GM12878 (cell line): ENCODE data around the gene CLK2. TPM values are rescaled to one million over a fixed set of nuclear protein-coding genes. Genes with fewer than 3 reads are reported as not detected.

Experiments
- ATAC-seq: fragments of 200-7000 bp; cut with Tn5 transposase; 3 replicates; pipeline ENCODE4 v1.9.1; 2020; ENCODE audit warnings: mild to moderate bottlenecking, moderate library complexity
- BruUV-seq: library from RNA; stranded (reverse); fragments of 400-500 nt; replicated peaks from 2 replicates; lab custom pipeline; 2021; lab: Mats Ljungman, UMichigan
- CTCF ChIA-PET: fragments of 300-600 bp; sonication (Branson Sonifier 250); formaldehyde crosslinking; extraction: SDS; loops from one replicate; lab custom pipeline; 2021; ENCODE audit warnings: inconsistent platforms; lab: Yijun Ruan, JAX
- POLR2A ChIA-PET: fragments of 350-600 bp; formaldehyde crosslinking; extraction: SDS; loops from one replicate; lab custom pipeline; 2021; ENCODE audit warnings: inconsistent platforms; lab: Charles Lee
- RAD21 ChIA-PET: fragments of 300-600 bp; sonication (Branson Sonifier 250); formaldehyde crosslinking; loops from one replicate; lab custom pipeline; 2023; ENCODE audit warnings: antibody characterized with exemption; ENCODE audit not compliant: unreplicated experiment; lab: Charles Lee
- SMC1A ChIA-PET: fragments of 300-600 bp; sonication (Branson Sonifier 250); formaldehyde crosslinking; loops from one replicate; lab custom pipeline; 2023; ENCODE audit not compliant: unreplicated experiment, uncharacterized antibody; lab: Charles Lee
- DNase-seq: peaks from one replicate; pipeline ENCODE4 v3.0.0-alpha.2; 2011; ENCODE audit warnings: low read depth, low spot score
- FAIRE-seq: peaks from 3 replicates; lab custom pipeline; 2011; peaks lifted over from hg19 to GRCh38; lab: Jason Lieb, UNC
- H2AFZ ChIP-seq: 2 replicates; pipeline ENCODE4 v1.6.0; 2011; ENCODE audit warnings: low read depth, low read length, control low read depth; ENCODE audit not compliant: control insufficient read depth
- H3K27ac ChIP-seq: 2 replicates; pipeline ENCODE4 v1.5.1; 2011; ENCODE audit warnings: control low read depth; ENCODE audit not compliant: control insufficient read depth, insufficient read depth
- H3K27me3 ChIP-seq, 2 experiments: replicated peaks in 1 of 2; 2 replicates each; pipeline versions ENCODE4 v1.6.0 to v1.6.1; 2011; ENCODE audit warnings: low read length in 1 of 2; ENCODE audit not compliant: control insufficient read depth in 2 of 2, insufficient read depth in 2 of 2
- H3K36me3 ChIP-seq, 2 experiments: 2 replicates each; pipeline ENCODE4 v1.5.1; 2011; ENCODE audit warnings: low read length in 1 of 2; ENCODE audit not compliant: control insufficient read depth in 2 of 2, insufficient read depth in 2 of 2
- H3K4me1 ChIP-seq: 2 replicates; pipeline ENCODE4 v1.6.1; 2011; ENCODE audit warnings: mild to moderate bottlenecking, low read length, moderate library complexity, mixed read lengths; ENCODE audit not compliant: control insufficient read depth, insufficient read depth
- H3K4me2 ChIP-seq: 2 replicates; pipeline ENCODE4 v1.6.0; 2011; ENCODE audit warnings: control low read depth; ENCODE audit not compliant: control insufficient read depth, insufficient read depth
- H3K4me3 ChIP-seq: fragments of 200-600 bp; sonication (generic); 2 replicates; pipeline ENCODE4 v1.5.1; 2016
- H3K79me2 ChIP-seq: 2 replicates; pipeline ENCODE4 v1.6.0; 2011; ENCODE audit warnings: low read length; ENCODE audit not compliant: control insufficient read depth, insufficient read depth
- H3K9ac ChIP-seq: 2 replicates; pipeline ENCODE4 v1.8.0; 2011; ENCODE audit warnings: low read length, control low read depth, mixed read lengths; ENCODE audit not compliant: control insufficient read depth, insufficient read depth
- H3K9me3 ChIP-seq: replicated peaks from 3 replicates; pipeline ENCODE4 v1.5.1; 2011; ENCODE audit warnings: mild to moderate bottlenecking, low read length; ENCODE audit not compliant: control insufficient read depth, insufficient read depth
- H4K20me1 ChIP-seq: 2 replicates; pipeline ENCODE4 v1.6.0; 2011; ENCODE audit not compliant: control insufficient read depth, insufficient read depth
- BACH1 ChIP-seq: fragments of 450-650 bp; IDR thresholded peaks from 2 replicates; pipeline ENCODE4 v1.6.1; 2017; ENCODE audit warnings: mild to moderate bottlenecking, borderline replicate concordance
- BHLHE40 ChIP-seq, 2 experiments: fragments of 450-650 bp in 1 of 2; IDR thresholded peaks; 2 replicates each; pipeline ENCODE4 v1.6.1; 2011 to 2017; ENCODE audit warnings: low read depth in 2 of 2, borderline replicate concordance in 1 of 2, improper control_type of control experiment in 1 of 2, low read length in 1 of 2, mild to moderate bottlenecking in 1 of 2
- HCFC1 ChIP-seq: fragments of 150-350 bp; IDR thresholded peaks from 2 replicates; pipeline ENCODE4 v1.6.1; 2014; ENCODE audit warnings: low read length
- KDM1A ChIP-seq: fragments of 200-600 bp; sonication (generic); IDR thresholded peaks from 2 replicates; pipeline ENCODE4 v1.6.1; 2016; ENCODE audit warnings: borderline replicate concordance
- TCF3 ChIP-seq: IDR thresholded peaks from 2 replicates; pipeline ENCODE4 v1.6.1; 2012; ENCODE audit warnings: low read depth, mild to moderate bottlenecking, low read length, borderline replicate concordance; ENCODE audit not compliant: insufficient read depth
- ZZZ3 ChIP-seq: IDR thresholded peaks from 2 replicates; pipeline ENCODE4 v1.6.1; 2011; ENCODE audit warnings: low read depth; ENCODE audit not compliant: control insufficient read depth, insufficient read length
- WGBS: methylation state at CpG from one replicate; pipeline ENCODE4 v1.1.6; 2016; ENCODE audit warnings: low lambda C conversion rate; ENCODE audit not compliant: insufficient replicate concordance, insufficient coverage; ENCODE audit errors: missing lambda C conversion rate; 5-methylcytosine and 5-hydroxymethylcytosine counted together
- in situ Hi-C: fragments of 300-500 bp; cut with MboI; formaldehyde crosslinking; loops from 9 replicates; pipeline ENCODE4 v1.14.3; 2018; ENCODE audit warnings: mixed read lengths
- intact Hi-C: fragments of 100-400 bp; cut with micrococcal nuclease; formaldehyde crosslinking; loops from one replicate; pipeline ENCODE4 v1.14.2; 2022; ENCODE audit not compliant: unreplicated experiment
- polyA plus RNA-seq, 11 experiments: library from polyadenylated mRNA; depleted of rRNA in 4 of 11; unstranded in 6 of 11; stranded (reverse) in 5 of 11; fragments of >200 nt; fragmentation: Nextera tagmentation in 4 of 11; fragmentation: Illumina TruSeq in 1 of 11; extraction: Ambion mirVana in 4 of 11; extraction: Trizol in 1 of 11; gene quantifications; 1 replicate in 1 of 11; 2 replicates in 10 of 11; pipeline versions ENCODE4 v1.2.1 to v1.2.3, GENCODE V29; 2011 to 2016; ENCODE audit warnings: inconsistent platforms in 2 of 11, missing spikeins in 2 of 11, low read depth in 1 of 11
- total RNA-seq, 4 experiments: library from RNA; depleted of rRNA in 3 of 4; stranded (reverse); fragments of >200 nt in 3 of 4; fragmentation: Illumina TruSeq in 1 of 4; extraction: Trizol in 1 of 4; gene quantifications; 2 replicates each; pipeline versions ENCODE4 v1.2.1 to v1.2.3, GENCODE V29; 2013 to 2021
- TF ChIP-seq, protein P1 (sequence below): IDR thresholded peaks from 2 replicates; pipeline ENCODE4 v1.6.1; 2011; ENCODE audit warnings: low read depth, low read length, improper control_type of control experiment, borderline replicate concordance
- TF ChIP-seq, protein P2 (sequence below): IDR thresholded peaks from 2 replicates; pipeline ENCODE4 v1.6.1; 2012; ENCODE audit warnings: mild to moderate bottlenecking, low read depth, low read length

CLK2 gene
- total and polyA plus RNA-seq, 10 of the 15 experiments (the other 5 are each of a cell fraction or from before 2014, with no cell fraction given): 11.1 to 83.7 (median 36.7) TPM

DNA sequence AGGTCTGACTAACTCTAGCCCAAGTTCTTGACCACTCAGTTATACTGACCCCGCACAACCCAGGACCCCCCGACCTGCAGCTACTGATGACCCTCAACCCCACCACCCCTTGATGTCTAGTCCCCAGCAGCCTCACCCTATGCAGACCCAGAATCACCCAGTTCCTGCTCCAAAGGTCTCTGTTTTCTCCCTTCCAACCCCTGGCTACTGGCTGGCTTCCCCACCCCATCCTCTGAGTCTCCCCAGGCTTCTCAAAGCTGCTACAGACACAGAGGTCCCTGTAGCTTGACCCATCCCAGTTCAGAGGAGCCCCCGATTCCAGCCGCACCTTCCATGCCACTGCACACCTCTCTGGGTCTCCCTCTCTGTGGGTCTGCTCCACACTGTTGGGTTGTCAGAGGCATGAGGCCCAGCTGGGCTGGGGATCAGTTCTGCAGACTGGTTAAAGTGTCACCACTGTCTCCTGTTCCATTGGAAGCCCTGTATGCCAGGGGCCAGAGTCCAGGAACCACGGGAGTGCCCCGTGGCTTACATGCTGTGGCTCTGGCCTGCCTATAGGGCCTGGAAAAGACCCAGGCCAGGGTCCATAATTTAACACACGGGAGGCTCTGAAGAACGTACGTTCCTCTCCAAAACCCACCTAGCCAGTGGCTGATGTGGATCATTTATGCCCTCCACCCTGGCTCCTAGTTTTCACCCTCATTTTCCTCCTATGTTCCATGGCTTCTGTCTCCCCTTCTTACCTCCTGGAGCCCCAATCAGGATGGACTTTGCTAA lies 27.4 kb upstream of the CLK2 start:
- Histone ChIP-seq H3K9ac (no peak overlapping the region), H3K4me1 (peaks cover 3% of the 10 kb centered on the region; the same call in 1 of the 2 replicates), H3K27me3 (no peaks in the 10 kb centered on the region), H3K4me3 (no peak overlapping the region), H3K27ac (no peak overlapping the region), H4K20me1 (no peaks in the 10 kb centered on the region), H3K9me3 (no peaks in the 10 kb centered on the region), H3K4me2 (no peak overlapping the region), H2AFZ (no peak overlapping the region), H3K36me3 (no peaks in the 10 kb centered on the region), H3K79me2 (no peaks in the 10 kb centered on the region)
- no peak for DNase-seq
- no peak for FAIRE-seq
- SMC1A ChIA-PET: interaction anchor here (1.4 kb wide), 1 partner anchor 22 kb away, joined by 3 read pairs; no protein-coding TSS in a partner anchor
- CTCF ChIA-PET: interaction anchor here (1.2 to 2.3 kb wide), 2 partner anchors 48 to 50 kb away, joined by 3 to 9 read pairs; no protein-coding TSS in a partner anchor
- POLR2A ChIA-PET: interaction anchor here (0.6 to 1.5 kb wide), 3 partner anchors 11 to 61 kb away, joined by 3 to 5 read pairs (median 4); no protein-coding TSS in a partner anchor
- intact Hi-C loops: no loop called here
- no TSS peak for BruUV-seq
- RAD21 ChIA-PET: interaction anchor here (0.8 kb wide), 1 partner anchor 49 kb away, joined by 3 read pairs; no protein-coding TSS in a partner anchor
- WGBS: 50% methylated on average over 9 of the region's 9 CpGs
- ATAC-seq: no peak
- in situ Hi-C loops: no loop called here
- TF ChIP-seq TCF3: no peak
- TF ChIP-seq, protein P1, sequence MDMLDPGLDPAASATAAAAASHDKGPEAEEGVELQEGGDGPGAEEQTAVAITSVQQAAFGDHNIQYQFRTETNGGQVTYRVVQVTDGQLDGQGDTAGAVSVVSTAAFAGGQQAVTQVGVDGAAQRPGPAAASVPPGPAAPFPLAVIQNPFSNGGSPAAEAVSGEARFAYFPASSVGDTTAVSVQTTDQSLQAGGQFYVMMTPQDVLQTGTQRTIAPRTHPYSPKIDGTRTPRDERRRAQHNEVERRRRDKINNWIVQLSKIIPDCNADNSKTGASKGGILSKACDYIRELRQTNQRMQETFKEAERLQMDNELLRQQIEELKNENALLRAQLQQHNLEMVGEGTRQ: no peak
- TF ChIP-seq BHLHE40 (IDR thresholded peaks at IDR 0.05; ENCODE audit: borderline replicate concordance in 1 of 2, low read depth in 2 of 2, low read length in 1 of 2): no peak
- no peak for TF ChIP-seq HCFC1
- TF ChIP-seq KDM1A: no peak
- TF ChIP-seq ZZZ3: no peak
- TF ChIP-seq, protein P2, sequence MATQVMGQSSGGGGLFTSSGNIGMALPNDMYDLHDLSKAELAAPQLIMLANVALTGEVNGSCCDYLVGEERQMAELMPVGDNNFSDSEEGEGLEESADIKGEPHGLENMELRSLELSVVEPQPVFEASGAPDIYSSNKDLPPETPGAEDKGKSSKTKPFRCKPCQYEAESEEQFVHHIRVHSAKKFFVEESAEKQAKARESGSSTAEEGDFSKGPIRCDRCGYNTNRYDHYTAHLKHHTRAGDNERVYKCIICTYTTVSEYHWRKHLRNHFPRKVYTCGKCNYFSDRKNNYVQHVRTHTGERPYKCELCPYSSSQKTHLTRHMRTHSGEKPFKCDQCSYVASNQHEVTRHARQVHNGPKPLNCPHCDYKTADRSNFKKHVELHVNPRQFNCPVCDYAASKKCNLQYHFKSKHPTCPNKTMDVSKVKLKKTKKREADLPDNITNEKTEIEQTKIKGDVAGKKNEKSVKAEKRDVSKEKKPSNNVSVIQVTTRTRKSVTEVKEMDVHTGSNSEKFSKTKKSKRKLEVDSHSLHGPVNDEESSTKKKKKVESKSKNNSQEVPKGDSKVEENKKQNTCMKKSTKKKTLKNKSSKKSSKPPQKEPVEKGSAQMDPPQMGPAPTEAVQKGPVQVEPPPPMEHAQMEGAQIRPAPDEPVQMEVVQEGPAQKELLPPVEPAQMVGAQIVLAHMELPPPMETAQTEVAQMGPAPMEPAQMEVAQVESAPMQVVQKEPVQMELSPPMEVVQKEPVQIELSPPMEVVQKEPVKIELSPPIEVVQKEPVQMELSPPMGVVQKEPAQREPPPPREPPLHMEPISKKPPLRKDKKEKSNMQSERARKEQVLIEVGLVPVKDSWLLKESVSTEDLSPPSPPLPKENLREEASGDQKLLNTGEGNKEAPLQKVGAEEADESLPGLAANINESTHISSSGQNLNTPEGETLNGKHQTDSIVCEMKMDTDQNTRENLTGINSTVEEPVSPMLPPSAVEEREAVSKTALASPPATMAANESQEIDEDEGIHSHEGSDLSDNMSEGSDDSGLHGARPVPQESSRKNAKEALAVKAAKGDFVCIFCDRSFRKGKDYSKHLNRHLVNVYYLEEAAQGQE: no peak
- no peak for TF ChIP-seq BACH1
- TF ChIP-seq, all 136 proteins: peak for 0
